ENCODE data around the gene DYSF.

Gene DYSF

DNA sequence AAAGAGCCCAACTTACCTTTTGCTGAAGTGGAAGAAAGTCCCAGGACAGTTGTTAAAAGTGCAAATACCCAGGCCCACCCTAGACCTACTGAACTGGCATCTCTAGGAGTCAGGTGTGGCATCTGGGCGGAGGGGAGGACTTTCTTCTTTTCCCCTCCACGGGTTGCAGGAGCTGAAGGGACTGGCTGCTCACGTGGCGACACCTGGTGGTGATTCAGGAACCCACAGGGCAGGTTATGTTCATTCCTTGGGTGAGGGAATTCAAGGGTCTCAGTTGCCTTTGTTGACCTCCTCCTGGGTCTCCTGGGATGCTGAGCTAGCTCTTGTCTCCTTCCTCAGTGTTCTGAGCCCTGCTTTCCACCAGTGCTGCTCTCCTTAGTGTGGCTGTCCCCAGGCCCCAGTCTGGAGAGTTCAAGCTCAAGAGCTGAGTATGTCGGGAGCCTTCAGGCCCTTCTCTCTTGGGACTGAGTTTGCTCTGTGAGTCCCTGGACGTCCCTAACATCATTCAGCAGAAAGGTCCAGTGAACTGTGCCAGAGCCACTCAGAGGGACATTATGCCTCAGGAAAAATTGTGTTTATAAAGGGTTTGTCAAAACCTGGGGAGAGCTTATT lies 56.9 kb downstream of the DYSF start:
- no peaks in the 10 kb centered on the region for H3K4me1 ChIP-seq (ENCODE audit: low read depth, poor library complexity, severe bottlenecking)
- H4K20me1 ChIP-seq (ENCODE audit: insufficient read depth): no peaks in the 10 kb centered on the region
- H3K79me2 ChIP-seq (ENCODE audit: insufficient read depth, low read depth): no peaks in the 10 kb centered on the region
- H3K27ac ChIP-seq: no peak overlapping the region
- TF ChIP-seq CTCF (conservative IDR thresholded peaks at IDR 0.05; ENCODE audit: low read depth, low read length): peak; percentile 97
- H3K4me3 ChIP-seq (IDR thresholded peaks at IDR 0.05; ENCODE audit: insufficient read depth, low read depth, low read length): no peak overlapping the region
- H2AFZ ChIP-seq (ENCODE audit: low read depth): peak overlapping the region; percentile 9; the same call in 1 of the 2 replicates
- H3K36me3 ChIP-seq (ENCODE audit: insufficient read depth): no peaks in the 10 kb centered on the region
- no peak overlapping the region for H3K9ac ChIP-seq
- no peaks in the 10 kb centered on the region for H3K27me3 ChIP-seq (ENCODE audit: insufficient read depth, low read depth)
- H3K4me2 ChIP-seq: no peak overlapping the region

DNA sequence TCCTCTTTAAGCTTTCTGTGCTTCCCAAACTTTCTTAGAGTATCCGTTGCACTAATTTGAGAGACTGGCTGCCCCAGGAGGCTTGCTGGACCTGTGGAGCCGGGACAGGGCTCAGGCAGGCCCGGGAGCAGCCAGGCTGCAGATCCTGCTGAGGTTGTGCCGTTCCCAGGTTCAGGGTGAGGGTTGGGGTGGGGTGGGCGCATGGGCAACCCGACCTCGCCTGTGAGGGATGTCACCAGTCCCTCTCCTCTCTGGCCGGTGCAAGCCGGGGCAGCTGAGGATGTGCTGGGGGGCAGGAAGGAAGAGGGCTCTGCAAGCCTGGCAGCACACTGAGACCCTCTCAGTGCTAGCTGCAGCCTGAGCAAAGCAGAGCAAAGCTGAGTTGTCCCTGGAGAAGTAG lies 57.6 kb downstream of the DYSF start:
- H3K9ac ChIP-seq: no peak overlapping the region
- H2AFZ ChIP-seq (ENCODE audit: low read depth): no peak overlapping the region
- H4K20me1 ChIP-seq (ENCODE audit: insufficient read depth): no peaks in the 10 kb centered on the region
- H3K79me2 ChIP-seq (ENCODE audit: insufficient read depth, low read depth): no peaks in the 10 kb centered on the region
- no peaks in the 10 kb centered on the region for H3K36me3 ChIP-seq (ENCODE audit: insufficient read depth)
- H3K4me2 ChIP-seq: no peak overlapping the region
- H3K4me1 ChIP-seq (ENCODE audit: low read depth, poor library complexity, severe bottlenecking): no peaks in the 10 kb centered on the region
- H3K4me3 ChIP-seq (IDR thresholded peaks at IDR 0.05; ENCODE audit: insufficient read depth, low read depth, low read length): no peak overlapping the region
- H3K27me3 ChIP-seq (ENCODE audit: insufficient read depth, low read depth): no peaks in the 10 kb centered on the region
- no peak for TF ChIP-seq CTCF (conservative IDR thresholded peaks at IDR 0.05; ENCODE audit: low read depth, low read length)
- no peak overlapping the region for H3K27ac ChIP-seq

DNA sequence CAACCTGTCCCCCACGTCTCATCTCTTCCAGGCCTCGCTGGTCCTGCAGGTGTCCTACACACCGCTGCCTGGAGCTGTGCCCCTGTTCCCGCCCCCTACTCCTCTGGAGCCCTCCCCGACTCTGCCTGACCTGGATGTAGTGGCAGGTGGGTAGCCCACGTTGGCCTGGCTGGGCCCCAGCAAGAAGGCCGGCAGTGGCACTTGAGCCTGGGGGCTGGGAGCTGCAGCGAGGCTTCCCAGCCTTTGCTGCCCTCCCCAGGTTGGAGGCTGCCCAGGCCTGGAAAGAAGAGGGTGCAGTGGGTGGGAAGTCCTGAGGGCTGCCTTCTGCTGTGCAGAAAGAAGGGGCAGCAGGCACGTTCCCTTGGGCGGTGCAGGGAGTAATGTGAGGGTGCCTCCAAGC lies 58.4 kb downstream of the DYSF start:
- Histone ChIP-seq H3K9ac (no peak overlapping the region), H2AFZ (ENCODE audit: low read depth) (no peak overlapping the region), H3K4me1 (ENCODE audit: low read depth, poor library complexity, severe bottlenecking) (no peaks in the 10 kb centered on the region), H3K36me3 (ENCODE audit: insufficient read depth) (no peaks in the 10 kb centered on the region), H3K27ac (no peak overlapping the region), H3K4me3 (IDR thresholded peaks at IDR 0.05; ENCODE audit: insufficient read depth, low read depth, low read length) (no peak overlapping the region), H3K27me3 (ENCODE audit: insufficient read depth, low read depth) (no peaks in the 10 kb centered on the region), H4K20me1 (ENCODE audit: insufficient read depth) (no peaks in the 10 kb centered on the region), H3K4me2 (no peak overlapping the region), H3K79me2 (ENCODE audit: insufficient read depth, low read depth) (no peaks in the 10 kb centered on the region)
- no peak for TF ChIP-seq CTCF (conservative IDR thresholded peaks at IDR 0.05; ENCODE audit: low read depth, low read length)

GRCh38 chr2:71512386-71512785 lies 59.0 kb downstream of the DYSF start:
- Histone ChIP-seq H3K36me3 (ENCODE audit: insufficient read depth) (no peaks in the 10 kb centered on the region), H3K4me3 (IDR thresholded peaks at IDR 0.05; ENCODE audit: insufficient read depth, low read depth, low read length) (no peak overlapping the region)

More at GRCh38 chr2:71512386-71512785, 59.0 kb downstream of the DYSF start:
- no peaks in the 10 kb centered on the region for H3K4me1 ChIP-seq (ENCODE audit: low read depth, poor library complexity, severe bottlenecking)
- H2AFZ ChIP-seq (ENCODE audit: low read depth): no peak overlapping the region
- no peak for TF ChIP-seq CTCF (conservative IDR thresholded peaks at IDR 0.05; ENCODE audit: low read depth, low read length)
- no peaks in the 10 kb centered on the region for H3K79me2 ChIP-seq (ENCODE audit: insufficient read depth, low read depth)
- H3K9ac ChIP-seq: no peak overlapping the region
- H4K20me1 ChIP-seq (ENCODE audit: insufficient read depth): no peaks in the 10 kb centered on the region
- H3K4me2 ChIP-seq: no peak overlapping the region
- no peak overlapping the region for H3K27ac ChIP-seq
- no peaks in the 10 kb centered on the region for H3K27me3 ChIP-seq (ENCODE audit: insufficient read depth, low read depth)
